OCI-LY1 (cell line): ENCODE results near the gene C12orf60.

Source experiments
- H2AFZ ChIP-seq: fragments of 200-600 bp; sonication (generic), shearing (Covaris generic); 2 replicates; pipeline ENCODE4 v1.6.0; 2014; ENCODE audit warnings: antibody characterized with exemption, mild to moderate bottlenecking, low read length
- H3F3A ChIP-seq: fragments of 200-600 bp; sonication (generic), shearing (Covaris generic); 2 replicates; pipeline ENCODE4 v1.6.0; 2014; ENCODE audit warnings: mild to moderate bottlenecking, antibody characterized with exemption, low read length, moderate library complexity; ENCODE audit not compliant: insufficient read depth
- H3K27ac ChIP-seq: fragments of 200-600 bp; sonication (generic); 2 replicates; pipeline ENCODE4 v1.5.1; 2014; ENCODE audit warnings: low read length, mixed run types, mild to moderate bottlenecking, low read depth; ENCODE audit not compliant: poor library complexity, severe bottlenecking
- H3K27me3 ChIP-seq: fragments of 200-600 bp; sonication (generic); 2 replicates; pipeline ENCODE4 v1.6.0; 2014; ENCODE audit warnings: antibody characterized with exemption, mild to moderate bottlenecking, low read length, moderate library complexity; ENCODE audit not compliant: insufficient read depth
- H3K36me3 ChIP-seq: fragments of 200-600 bp; sonication (generic); 2 replicates; pipeline ENCODE4 v1.6.1; 2014; ENCODE audit warnings: mild to moderate bottlenecking, antibody characterized with exemption, low read length, moderate library complexity, mixed read lengths; ENCODE audit not compliant: insufficient read depth
- H3K4me1 ChIP-seq: fragments of 200-600 bp; sonication (generic); 2 replicates; pipeline ENCODE4 v1.5.1; 2014; ENCODE audit warnings: mild to moderate bottlenecking, low read length, moderate library complexity; ENCODE audit not compliant: insufficient read depth, severe bottlenecking
- H3K4me2 ChIP-seq: fragments of 200-600 bp; sonication (generic), shearing (Covaris generic); 2 replicates; pipeline ENCODE4 v1.6.1; 2014; ENCODE audit warnings: low read length
- H3K4me3 ChIP-seq: fragments of 200-600 bp; sonication (generic); 2 replicates; pipeline ENCODE4 v1.5.1; 2014; ENCODE audit warnings: low read length, low read depth, mild to moderate bottlenecking, mixed read lengths; ENCODE audit not compliant: poor library complexity, severe bottlenecking
- H3K79me2 ChIP-seq: fragments of 200-600 bp; shearing (Covaris generic); 2 replicates; pipeline ENCODE4 v1.6.1; 2016; ENCODE audit warnings: mixed run types, low read length, mixed read lengths; ENCODE audit not compliant: insufficient read depth
- H3K9ac ChIP-seq: fragments of 200-600 bp; sonication (generic), shearing (Covaris generic); 2 replicates; pipeline ENCODE4 v1.6.1; 2014; ENCODE audit warnings: mild to moderate bottlenecking, low read length, mixed read lengths
- H3K9me2 ChIP-seq: fragments of 200-600 bp; sonication (generic), shearing (Covaris generic); 2 replicates; pipeline ENCODE4 v1.6.1; 2014; ENCODE audit warnings: low read depth, mild to moderate bottlenecking, low read length, mixed read lengths
- H3K9me3 ChIP-seq: fragments of 200-600 bp; shearing (Covaris generic); 2 replicates; pipeline ENCODE4 v1.6.1; 2014; ENCODE audit warnings: low read length, mixed read lengths
- H4K20me1 ChIP-seq: fragments of 200-600 bp; sonication (generic), shearing (Covaris generic); 2 replicates; pipeline ENCODE4 v1.6.0; 2016; ENCODE audit warnings: mild to moderate bottlenecking, low read length; ENCODE audit not compliant: insufficient read depth
- EZH2 ChIP-seq: fragments of 200-600 bp; sonication (generic), shearing (Covaris generic); IDR thresholded peaks from 2 replicates; pipeline ENCODE4 v1.8.0; 2017; ENCODE audit warnings: borderline replicate concordance, mixed run types, mild to moderate bottlenecking, antibody characterized with exemption, low read length, moderate library complexity, mixed read lengths
- TF ChIP-seq, protein P1 (sequence below): fragments of 200-600 bp; sonication (generic), shearing (Covaris generic); IDR thresholded peaks from 2 replicates; pipeline ENCODE4 v1.5.1; 2017; ENCODE audit warnings: mild to moderate bottlenecking, antibody characterized with exemption, low read length, moderate library complexity, mixed read lengths

Gene C12orf60

DNA sequence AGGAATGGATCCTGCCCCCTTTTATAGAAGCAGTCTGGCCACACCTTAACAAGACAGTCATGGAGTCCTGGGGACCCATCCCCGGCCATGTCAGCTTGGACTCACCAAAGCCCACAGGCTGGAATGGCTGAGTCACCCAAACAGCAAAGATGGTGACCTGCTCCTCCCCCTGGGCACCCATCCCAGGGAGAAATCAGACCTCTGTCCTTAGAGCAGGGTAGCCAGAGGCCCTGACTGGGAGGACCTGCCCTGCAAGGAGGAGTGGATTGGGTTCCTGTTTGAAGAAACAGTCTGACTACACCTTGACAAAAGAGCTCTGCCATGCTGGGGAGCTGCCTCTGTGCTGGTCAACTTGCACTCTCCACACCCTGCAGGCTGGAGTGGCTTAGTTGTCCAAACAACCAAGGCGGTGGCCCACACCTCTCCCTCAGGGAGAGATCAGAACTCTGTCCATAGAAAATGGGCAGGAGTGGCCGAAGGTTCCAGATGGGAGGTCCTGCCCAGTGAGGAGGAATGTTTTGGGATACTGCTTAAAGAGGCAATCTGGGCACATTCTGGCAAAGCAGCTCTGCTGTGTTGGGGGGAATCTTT lies 65.5 kb downstream of the C12orf60 start:
- TF ChIP-seq, protein P1, sequence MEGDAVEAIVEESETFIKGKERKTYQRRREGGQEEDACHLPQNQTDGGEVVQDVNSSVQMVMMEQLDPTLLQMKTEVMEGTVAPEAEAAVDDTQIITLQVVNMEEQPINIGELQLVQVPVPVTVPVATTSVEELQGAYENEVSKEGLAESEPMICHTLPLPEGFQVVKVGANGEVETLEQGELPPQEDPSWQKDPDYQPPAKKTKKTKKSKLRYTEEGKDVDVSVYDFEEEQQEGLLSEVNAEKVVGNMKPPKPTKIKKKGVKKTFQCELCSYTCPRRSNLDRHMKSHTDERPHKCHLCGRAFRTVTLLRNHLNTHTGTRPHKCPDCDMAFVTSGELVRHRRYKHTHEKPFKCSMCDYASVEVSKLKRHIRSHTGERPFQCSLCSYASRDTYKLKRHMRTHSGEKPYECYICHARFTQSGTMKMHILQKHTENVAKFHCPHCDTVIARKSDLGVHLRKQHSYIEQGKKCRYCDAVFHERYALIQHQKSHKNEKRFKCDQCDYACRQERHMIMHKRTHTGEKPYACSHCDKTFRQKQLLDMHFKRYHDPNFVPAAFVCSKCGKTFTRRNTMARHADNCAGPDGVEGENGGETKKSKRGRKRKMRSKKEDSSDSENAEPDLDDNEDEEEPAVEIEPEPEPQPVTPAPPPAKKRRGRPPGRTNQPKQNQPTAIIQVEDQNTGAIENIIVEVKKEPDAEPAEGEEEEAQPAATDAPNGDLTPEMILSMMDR = no peak
- TF ChIP-seq EZH2 = no peak
- H3K36me3 ChIP-seq = no peaks in the 10 kb centered on the region; the same call in 1 of the 2 replicates
- no peak overlapping the region for H3K4me3 ChIP-seq
- H2AFZ ChIP-seq = no peak overlapping the region
- no peaks in the 10 kb centered on the region for H3K27me3 ChIP-seq
- H3K79me2 ChIP-seq = no peaks in the 10 kb centered on the region
- H3K9ac ChIP-seq = no peak overlapping the region
- no peaks in the 10 kb centered on the region for H3K9me3 ChIP-seq
- H3K4me2 ChIP-seq = no peak overlapping the region
- H3K9me2 ChIP-seq = no peaks in the 10 kb centered on the region
- H3F3A ChIP-seq = no peaks in the 10 kb centered on the region
- H4K20me1 ChIP-seq = no peaks in the 10 kb centered on the region
- H3K4me1 ChIP-seq = peaks cover 4% of the 10 kb centered on the region
- no peak overlapping the region for H3K27ac ChIP-seq

- H3K9ac ChIP-seq = no peak overlapping the region
- H3K27me3 ChIP-seq = no peaks in the 10 kb centered on the region
- no peak overlapping the region for H3K27ac ChIP-seq
- no peaks in the 10 kb centered on the region; the same call in 1 of the 2 replicates for H3K36me3 ChIP-seq
- no peaks in the 10 kb centered on the region for H3F3A ChIP-seq
- no peaks in the 10 kb centered on the region for H3K9me3 ChIP-seq
- no peaks in the 10 kb centered on the region for H4K20me1 ChIP-seq
- peaks cover 4% of the 10 kb centered on the region for H3K4me1 ChIP-seq
- no peak overlapping the region for H3K4me2 ChIP-seq
- H3K4me3 ChIP-seq = no peak overlapping the region
- TF ChIP-seq, protein P1 = no peak
- TF ChIP-seq EZH2 = no peak
- H3K9me2 ChIP-seq = no peaks in the 10 kb centered on the region
- no peak overlapping the region for H2AFZ ChIP-seq
- no peaks in the 10 kb centered on the region for H3K79me2 ChIP-seq
Observed at GRCh38 chr12:14871247-14871646, 67.8 kb downstream of the C12orf60 start.

DNA sequence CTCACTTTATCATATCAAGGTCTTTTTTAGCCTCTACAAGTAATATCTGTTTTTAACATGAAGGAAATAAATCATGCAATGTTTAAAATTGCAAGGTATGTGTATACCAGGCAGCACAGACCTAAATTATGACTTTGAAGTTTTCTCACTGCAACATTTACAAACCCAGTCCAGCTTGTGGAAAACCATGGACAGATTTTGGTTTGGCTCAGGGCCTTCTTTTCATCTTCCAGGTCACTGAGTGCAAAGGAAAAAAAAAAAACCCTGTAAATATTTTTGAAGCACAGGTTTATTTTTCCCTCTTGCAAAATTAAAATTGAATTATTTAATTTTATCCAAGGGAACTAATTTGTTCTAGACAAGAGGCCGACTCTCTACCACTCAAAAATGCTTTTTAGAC lies 68.4 kb downstream of the C12orf60 start:
- no peaks in the 10 kb centered on the region for H3K27me3 ChIP-seq
- H3K4me2 ChIP-seq = no peak overlapping the region
- no peak overlapping the region for H3K9ac ChIP-seq
- no peak for TF ChIP-seq EZH2
- TF ChIP-seq, protein P1 = no peak
- no peak overlapping the region for H2AFZ ChIP-seq
- no peak overlapping the region for H3K4me3 ChIP-seq
- H3F3A ChIP-seq = no peaks in the 10 kb centered on the region
- H3K9me3 ChIP-seq = no peaks in the 10 kb centered on the region
- peaks cover 4% of the 10 kb centered on the region for H3K4me1 ChIP-seq
- no peaks in the 10 kb centered on the region for H3K9me2 ChIP-seq
- no peaks in the 10 kb centered on the region; the same call in 1 of the 2 replicates for H3K36me3 ChIP-seq
- no peaks in the 10 kb centered on the region for H3K79me2 ChIP-seq
- no peak overlapping the region for H3K27ac ChIP-seq
- no peaks in the 10 kb centered on the region for H4K20me1 ChIP-seq
